Superior temporal gyrus (tissue), 1 donor: ENCODE results near the gene PDLIM1.

Experiments
- DNase-seq: peaks from one replicate; pipeline ENCODE4 v3.0.0-alpha.2; 2016; ENCODE audit errors: extremely low spot score

The PDLIM1 gene

GRCh38 chr10:95289003-95289920, 1.5 kb downstream of the PDLIM1 start:
- DNase-seq: no peak

GRCh38 chr10:95288303-95288702, 2.5 kb downstream of the PDLIM1 start:
- DNase-seq: no peak

GRCh38 chr10:95287281-95287680, 3.5 kb downstream of the PDLIM1 start:
- DNase-seq: no peak

- no peak for DNase-seq
Observed at GRCh38 chr10:95286707-95287106, 4.1 kb downstream of the PDLIM1 start.

GRCh38 chr10:95285556-95285955, 5.2 kb downstream of the PDLIM1 start:
- DNase-seq: no peak

GRCh38 chr10:95284807-95285206, 6.0 kb downstream of the PDLIM1 start:
- DNase-seq: no peak

- no peak for DNase-seq
Observed at GRCh38 chr10:95282107-95282506, 8.7 kb downstream of the PDLIM1 start.

GRCh38 chr10:95281206-95281605, 9.6 kb downstream of the PDLIM1 start:
- DNase-seq: no peak

GRCh38 chr10:95280637-95281036, 10.2 kb downstream of the PDLIM1 start:
- no peak for DNase-seq

GRCh38 chr10:95279042-95279820, 11.6 kb downstream of the PDLIM1 start:
- DNase-seq: no peak

- DNase-seq: no peak
Observed at GRCh38 chr10:95278061-95278988, 12.5 kb downstream of the PDLIM1 start.

GRCh38 chr10:95277614-95278013, 13.2 kb downstream of the PDLIM1 start:
- no peak for DNase-seq

- DNase-seq: no peak
Observed at GRCh38 chr10:95277201-95277570, 13.6 kb downstream of the PDLIM1 start.

GRCh38 chr10:95276367-95277200, 14.2 kb downstream of the PDLIM1 start:
- DNase-seq: no peak

- DNase-seq: no peak
Observed at GRCh38 chr10:95275726-95276366, 15.0 kb downstream of the PDLIM1 start.

- no peak for DNase-seq
Observed at GRCh38 chr10:95273393-95274312, 17.1 kb downstream of the PDLIM1 start.

GRCh38 chr10:95268438-95268837, 22.4 kb downstream of the PDLIM1 start:
- DNase-seq: no peak

- no peak for DNase-seq
Observed at GRCh38 chr10:95267251-95267650, 23.6 kb downstream of the PDLIM1 start.

GRCh38 chr10:95266674-95267095, 24.1 kb downstream of the PDLIM1 start:
- DNase-seq: no peak
